Measurements from ENCODE around the gene UBL3. TPM values are rescaled to one million over a fixed set of nuclear protein-coding genes. Genes with fewer than 3 reads are reported as not detected.

Gene UBL3
- total and polyA plus RNA-seq, 8 donors: 37.2 to 50.4 (median 44.3) TPM

GRCh38 chr13:29810145-29810742 is 40.2 kb downstream of the UBL3 start:
- ATAC-seq (peak; percentile 67), DNase-seq (peak in 2 of 4 donors; percentile 10 to 21)
- Histone ChIP-seq H3K9me3 (no peaks in the 10 kb centered on the region), H3K4me1 (peaks cover 5 to 18% of the 10 kb centered on the region in 2 donors), H3K36me3 (no peaks in the 10 kb centered on the region), H3K27me3 (no peaks in the 10 kb centered on the region), H3K4me3 (no peak overlapping the region), H3K27ac (peak overlapping the region in 1 of 2 donors; percentile 3)
- intact Hi-C loops (cut with DNase I): no loop called here
- TF ChIP-seq CTCF (IDR thresholded peaks at IDR 0.05): no peak

- Histone ChIP-seq H3K9me3 (no peaks in the 10 kb centered on the region), H3K4me1 (peaks cover 6 to 18% of the 10 kb centered on the region in 2 donors), H3K4me3 (no peak overlapping the region), H3K36me3 (no peaks in the 10 kb centered on the region), H3K27ac (no peak overlapping the region), H3K27me3 (no peaks in the 10 kb centered on the region)
- TF ChIP-seq CTCF (IDR thresholded peaks at IDR 0.05): no peak
- ATAC-seq (no peak), DNase-seq (no peak)
- intact Hi-C loops (cut with DNase I): no loop called here
These were observed 42.2 kb downstream of the UBL3 start for GRCh38 chr13:29808264-29808663.

- ATAC-seq (no peak), DNase-seq (no peak)
- TF ChIP-seq CTCF (IDR thresholded peaks at IDR 0.05): no peak
- Histone ChIP-seq H3K27me3 (no peaks in the 10 kb centered on the region), H3K36me3 (no peaks in the 10 kb centered on the region), H3K4me3 (no peak overlapping the region), H3K4me1 (peaks cover 8 to 32% of the 10 kb centered on the region in 2 donors), H3K9me3 (no peaks in the 10 kb centered on the region), H3K27ac (no peak overlapping the region)
- intact Hi-C loops (cut with DNase I): no loop called here
These were observed 44.1 kb downstream of the UBL3 start for GRCh38 chr13:29805994-29806979.

- intact Hi-C loops (cut with DNase I): no loop called here
- H3K4me3 ChIP-seq: no peak overlapping the region
- peaks cover 3 to 14% of the 10 kb centered on the region in 2 donors for H3K4me1 ChIP-seq
- TF ChIP-seq CTCF (IDR thresholded peaks at IDR 0.05): no peak
- H3K36me3 ChIP-seq: no peaks in the 10 kb centered on the region
- H3K9me3 ChIP-seq: no peaks in the 10 kb centered on the region
- H3K27ac ChIP-seq: no peak overlapping the region
- no peaks in the 10 kb centered on the region for H3K27me3 ChIP-seq
- DNase-seq (no peak), ATAC-seq (no peak)
These were observed 47.2 kb downstream of the UBL3 start for GRCh38 chr13:29803221-29803620.

GRCh38 chr13:29802621-29803020 is 47.8 kb downstream of the UBL3 start:
- intact Hi-C loops (cut with DNase I): no loop called here
- Histone ChIP-seq H3K4me3 (no peak overlapping the region), H3K36me3 (no peaks in the 10 kb centered on the region), H3K27me3 (no peaks in the 10 kb centered on the region), H3K9me3 (no peaks in the 10 kb centered on the region), H3K27ac (no peak overlapping the region), H3K4me1 (peaks cover 3 to 14% of the 10 kb centered on the region in 2 donors)
- TF ChIP-seq CTCF (IDR thresholded peaks at IDR 0.05): no peak
- DNase-seq (no peak), ATAC-seq (no peak)
